ENCODE data around the gene CRACDL.

DNA sequence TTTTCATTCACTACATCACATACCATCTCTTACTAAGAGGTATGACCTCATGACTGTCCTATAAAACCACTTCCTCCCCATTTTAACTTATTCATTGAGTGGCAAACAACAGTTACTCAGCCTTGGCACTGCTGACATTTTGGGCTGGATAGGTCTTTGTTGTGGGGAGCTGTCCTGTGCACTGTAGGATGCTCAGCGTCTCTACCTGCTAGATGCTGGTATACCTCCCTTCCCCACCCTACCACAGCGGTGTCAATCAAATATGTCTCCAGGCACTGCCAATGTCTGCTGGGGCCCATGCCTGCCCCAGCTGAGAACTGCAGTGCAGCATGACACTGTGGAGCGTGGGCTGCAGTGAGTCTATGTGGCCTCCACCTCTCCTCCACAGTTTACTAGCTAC is 128.8 kb downstream of the CRACDL start:
- TF ChIP-seq, protein P1, sequence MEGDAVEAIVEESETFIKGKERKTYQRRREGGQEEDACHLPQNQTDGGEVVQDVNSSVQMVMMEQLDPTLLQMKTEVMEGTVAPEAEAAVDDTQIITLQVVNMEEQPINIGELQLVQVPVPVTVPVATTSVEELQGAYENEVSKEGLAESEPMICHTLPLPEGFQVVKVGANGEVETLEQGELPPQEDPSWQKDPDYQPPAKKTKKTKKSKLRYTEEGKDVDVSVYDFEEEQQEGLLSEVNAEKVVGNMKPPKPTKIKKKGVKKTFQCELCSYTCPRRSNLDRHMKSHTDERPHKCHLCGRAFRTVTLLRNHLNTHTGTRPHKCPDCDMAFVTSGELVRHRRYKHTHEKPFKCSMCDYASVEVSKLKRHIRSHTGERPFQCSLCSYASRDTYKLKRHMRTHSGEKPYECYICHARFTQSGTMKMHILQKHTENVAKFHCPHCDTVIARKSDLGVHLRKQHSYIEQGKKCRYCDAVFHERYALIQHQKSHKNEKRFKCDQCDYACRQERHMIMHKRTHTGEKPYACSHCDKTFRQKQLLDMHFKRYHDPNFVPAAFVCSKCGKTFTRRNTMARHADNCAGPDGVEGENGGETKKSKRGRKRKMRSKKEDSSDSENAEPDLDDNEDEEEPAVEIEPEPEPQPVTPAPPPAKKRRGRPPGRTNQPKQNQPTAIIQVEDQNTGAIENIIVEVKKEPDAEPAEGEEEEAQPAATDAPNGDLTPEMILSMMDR (IDR thresholded peaks at IDR 0.05; ENCODE audit: insufficient read depth, low read length, poor library complexity, severe bottlenecking) = no peak
- TF ChIP-seq EZH2phosphoT487 (conservative IDR thresholded peaks at IDR 0.05; ENCODE audit: low read length) = no peak
